Stimulated activated CD4-positive, alpha-beta T cell treated with anti-CD3 and anti-CD28 coated beads, Interleukin-4, amount 100 ng/mL, for 24 hours (primary cell): ENCODE results near the gene SLC22A3.
"Not testable (repeated sequence)": the region's sequence is repeated elsewhere in the genome, so short reads cannot be mapped to it uniquely, and the experiment has no call there.

Source experiments
- DNase-seq: peaks from one replicate; pipeline ENCODE4 v3.0.0-alpha.2; 2020

SLC22A3 gene, protein sequence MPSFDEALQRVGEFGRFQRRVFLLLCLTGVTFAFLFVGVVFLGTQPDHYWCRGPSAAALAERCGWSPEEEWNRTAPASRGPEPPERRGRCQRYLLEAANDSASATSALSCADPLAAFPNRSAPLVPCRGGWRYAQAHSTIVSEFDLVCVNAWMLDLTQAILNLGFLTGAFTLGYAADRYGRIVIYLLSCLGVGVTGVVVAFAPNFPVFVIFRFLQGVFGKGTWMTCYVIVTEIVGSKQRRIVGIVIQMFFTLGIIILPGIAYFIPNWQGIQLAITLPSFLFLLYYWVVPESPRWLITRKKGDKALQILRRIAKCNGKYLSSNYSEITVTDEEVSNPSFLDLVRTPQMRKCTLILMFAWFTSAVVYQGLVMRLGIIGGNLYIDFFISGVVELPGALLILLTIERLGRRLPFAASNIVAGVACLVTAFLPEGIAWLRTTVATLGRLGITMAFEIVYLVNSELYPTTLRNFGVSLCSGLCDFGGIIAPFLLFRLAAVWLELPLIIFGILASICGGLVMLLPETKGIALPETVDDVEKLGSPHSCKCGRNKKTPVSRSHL

DNA sequence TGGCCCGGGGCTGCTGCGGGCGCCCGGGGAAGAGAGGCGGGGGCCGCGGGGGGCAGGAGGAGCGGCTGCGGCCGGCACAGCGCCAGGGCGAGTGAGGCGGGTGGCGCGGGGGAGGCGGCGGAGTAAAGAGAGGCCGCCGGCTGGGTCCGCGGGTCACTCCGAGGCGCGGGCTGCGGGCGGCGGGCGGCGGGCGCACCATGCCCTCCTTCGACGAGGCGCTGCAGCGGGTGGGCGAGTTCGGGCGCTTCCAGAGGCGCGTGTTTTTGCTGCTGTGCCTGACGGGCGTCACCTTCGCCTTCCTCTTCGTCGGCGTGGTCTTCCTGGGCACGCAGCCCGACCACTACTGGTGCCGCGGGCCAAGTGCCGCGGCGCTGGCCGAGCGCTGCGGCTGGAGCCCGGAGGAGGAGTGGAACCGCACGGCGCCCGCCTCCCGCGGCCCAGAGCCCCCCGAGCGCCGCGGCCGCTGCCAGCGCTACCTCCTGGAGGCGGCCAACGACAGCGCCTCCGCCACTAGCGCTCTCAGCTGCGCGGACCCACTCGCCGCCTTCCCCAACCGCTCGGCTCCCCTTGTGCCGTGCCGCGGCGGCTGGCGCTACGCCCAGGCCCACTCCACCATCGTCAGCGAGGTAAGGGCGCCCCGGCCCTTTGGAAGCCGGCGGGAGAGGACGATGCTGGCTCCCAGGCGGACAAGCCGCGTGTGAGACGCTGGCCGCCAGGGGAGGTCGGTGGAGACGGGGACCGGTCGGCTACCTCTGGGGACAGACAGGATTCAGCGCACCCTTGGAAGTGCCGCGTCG, at the start of gene SLC22A3:
Gene SLC22A3 (plus strand): TSS at position 156 of the 797 bp plus-strand sequence. CDS start 42 bp downstream, at position 198.
- no peak for DNase-seq

DNA sequence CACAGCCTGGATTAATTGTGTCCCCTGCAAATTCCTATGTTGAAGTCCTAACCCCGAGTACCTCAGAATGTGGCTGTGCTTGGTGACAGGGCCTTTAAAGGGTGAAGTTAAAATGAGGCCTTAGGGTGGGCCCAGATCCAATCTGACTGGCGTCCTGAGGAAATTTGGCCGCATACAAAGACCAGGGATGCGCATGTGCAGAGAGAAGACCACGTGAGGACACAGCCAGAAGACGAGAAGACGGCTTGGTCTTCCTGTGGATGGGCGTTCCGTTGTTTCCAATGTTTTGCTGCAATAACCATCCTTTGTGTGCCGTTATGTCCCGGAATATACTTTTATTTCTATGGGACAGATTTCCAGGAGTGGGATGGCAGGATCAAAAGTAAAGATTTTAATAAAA, 48.6 kb upstream of the SLC22A3 start:
- no peak for DNase-seq

DNA sequence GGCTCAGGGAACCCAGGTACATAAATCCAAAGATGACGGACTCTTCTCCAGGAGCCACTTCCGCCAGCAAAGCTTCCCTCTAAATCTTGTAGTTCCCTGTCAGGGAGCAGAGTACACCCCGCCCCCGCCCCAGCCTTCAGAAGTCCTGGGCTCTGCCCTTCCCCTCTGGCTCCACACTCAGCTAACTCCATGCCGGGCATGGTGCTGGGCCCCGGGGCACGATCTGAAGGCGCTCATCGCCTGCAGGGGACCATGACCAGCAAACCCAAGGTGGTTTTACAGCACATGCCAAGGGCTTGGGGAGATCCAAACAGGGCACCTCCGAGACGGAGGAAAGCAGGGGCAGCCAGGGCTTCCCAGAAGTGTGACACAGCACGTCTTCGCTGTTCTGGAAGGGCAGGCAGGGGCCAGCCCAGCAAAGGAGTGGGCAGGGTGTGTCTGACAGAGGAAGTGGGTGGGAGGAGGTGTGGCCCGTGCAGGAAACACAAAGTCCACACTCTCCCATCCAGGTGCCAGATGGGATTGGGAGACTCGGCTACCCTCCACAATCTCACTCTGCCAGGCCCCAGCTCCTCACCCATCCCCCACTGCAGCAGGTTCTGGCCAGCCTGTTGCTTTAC, 48.0 kb upstream of the SLC22A3 start:
- no peak for DNase-seq

DNA sequence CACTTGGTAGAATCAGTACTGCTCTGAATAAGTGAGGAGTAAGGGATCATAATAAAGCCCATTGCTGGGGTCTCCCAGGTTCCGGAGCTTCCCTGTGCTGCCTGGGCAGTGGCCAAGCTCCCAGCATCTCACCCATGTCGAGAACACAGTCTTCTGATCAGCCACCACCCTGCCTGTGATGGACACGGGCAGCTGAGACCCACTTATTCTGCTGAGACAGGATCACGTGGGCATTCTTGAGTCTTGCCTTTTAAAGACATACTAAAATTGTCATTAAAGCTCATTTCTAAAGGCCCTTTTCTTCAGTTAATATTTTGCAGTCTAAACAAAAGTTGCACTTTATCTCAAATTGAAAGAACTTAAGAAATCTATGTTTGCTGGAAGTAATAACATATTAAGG, 46.8 kb upstream of the SLC22A3 start:
- no peak for DNase-seq

DNA sequence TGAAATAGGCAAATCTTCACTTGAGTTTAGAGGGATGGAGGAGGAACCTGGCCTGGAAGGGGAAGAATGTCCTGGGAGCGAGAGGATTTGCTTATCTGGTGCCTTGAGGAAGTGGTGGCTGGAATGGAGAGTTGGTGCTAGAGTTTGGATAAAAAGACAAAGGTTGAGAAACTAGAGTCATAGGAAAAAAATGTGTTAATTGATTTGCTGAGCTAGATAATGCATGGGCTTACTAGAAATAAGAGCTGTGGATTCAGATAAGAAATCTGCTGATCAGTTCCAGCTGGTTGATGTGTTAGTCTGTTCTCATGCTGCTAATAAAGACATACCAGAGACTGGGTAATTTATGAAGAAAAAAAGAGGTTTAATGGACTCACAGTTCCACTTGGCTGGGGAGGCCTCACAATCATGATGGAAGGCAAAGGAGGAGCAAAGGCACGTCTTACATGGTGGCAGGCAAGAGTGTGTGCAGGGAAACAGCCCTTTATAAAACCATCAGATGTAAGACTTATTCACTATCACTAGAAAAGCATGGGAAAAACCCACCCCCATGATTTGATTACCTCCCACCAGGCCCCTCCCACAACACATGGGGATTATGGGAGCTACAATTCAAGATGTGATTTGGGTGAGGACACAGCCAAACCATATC, 45.6 kb upstream of the SLC22A3 start:
- DNase-seq = not testable (repeated sequence)

DNA sequence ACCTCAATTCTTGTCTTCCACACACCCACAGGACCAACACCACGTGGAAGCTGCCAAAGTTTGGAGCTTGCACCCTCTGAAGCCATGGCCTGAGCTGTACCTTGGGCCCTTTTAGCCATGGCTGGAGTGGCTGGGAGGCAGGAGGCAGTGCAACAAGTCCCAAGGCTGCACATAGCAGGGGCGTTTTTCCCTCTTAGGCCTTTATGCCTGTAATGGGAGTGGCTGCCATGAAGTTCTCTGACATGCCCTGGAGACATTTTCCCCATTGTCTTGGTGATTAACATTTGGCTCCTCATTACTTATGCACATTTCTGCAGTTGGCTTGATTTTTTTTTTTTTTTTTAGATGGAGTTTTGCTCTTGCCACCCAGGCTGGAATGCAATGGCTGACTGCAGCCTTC, 44.4 kb upstream of the SLC22A3 start:
- DNase-seq = no peak

DNA sequence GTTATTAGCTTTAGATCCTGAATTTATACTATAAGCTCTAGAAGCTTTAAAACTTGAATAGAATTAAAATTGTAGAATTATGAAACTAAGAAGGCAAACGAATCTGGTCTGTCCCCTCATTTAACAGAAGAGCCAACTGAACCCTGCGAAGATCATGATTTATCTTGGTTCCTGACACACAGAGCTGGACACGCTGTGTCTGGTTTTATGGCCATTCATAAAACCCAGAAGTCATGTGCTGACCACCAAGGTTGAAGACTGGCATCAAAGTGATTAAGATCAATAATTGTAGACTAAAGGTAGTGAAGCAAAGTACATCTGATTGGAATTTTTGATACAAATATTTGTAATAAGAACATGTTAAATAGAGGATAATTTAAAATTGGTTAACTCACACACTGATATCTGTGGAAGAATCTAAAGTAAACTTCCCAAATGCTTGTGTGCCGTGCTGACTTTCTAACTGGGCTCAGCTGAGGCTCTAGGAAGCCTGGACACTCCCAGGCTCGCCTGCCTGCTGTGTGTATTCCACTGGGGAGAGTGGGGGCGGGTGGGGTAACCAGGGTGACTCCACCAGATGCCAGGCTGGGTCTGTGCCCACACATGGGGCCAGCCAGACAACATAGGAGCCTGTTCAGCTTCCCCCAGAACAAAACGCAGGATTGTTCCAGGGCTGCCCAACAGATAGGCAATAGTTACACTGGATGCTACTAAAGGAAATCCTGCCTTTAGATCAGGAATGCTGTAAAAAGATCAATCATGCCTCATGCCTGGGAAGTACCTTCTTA, 42.1 kb upstream of the SLC22A3 start:
- no peak for DNase-seq

DNA sequence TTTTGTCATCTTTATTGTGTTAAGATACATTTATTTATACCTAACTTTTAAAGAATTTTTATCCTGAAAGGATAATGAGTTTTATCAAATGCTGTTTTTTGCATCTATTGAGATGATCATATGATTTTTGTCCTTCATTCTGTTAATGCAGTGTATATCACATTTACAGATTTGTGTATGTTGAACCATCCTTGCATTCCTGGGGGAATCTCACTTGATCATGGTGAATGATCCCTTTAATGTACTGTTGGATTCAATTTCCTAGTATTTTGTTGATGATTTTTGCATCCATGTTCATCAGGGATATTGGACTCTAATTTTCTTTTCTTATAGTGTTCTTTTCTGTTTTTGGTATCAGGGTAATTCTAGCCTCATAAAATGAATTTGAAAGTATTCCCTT, 38.5 kb upstream of the SLC22A3 start:
- DNase-seq = no peak

DNA sequence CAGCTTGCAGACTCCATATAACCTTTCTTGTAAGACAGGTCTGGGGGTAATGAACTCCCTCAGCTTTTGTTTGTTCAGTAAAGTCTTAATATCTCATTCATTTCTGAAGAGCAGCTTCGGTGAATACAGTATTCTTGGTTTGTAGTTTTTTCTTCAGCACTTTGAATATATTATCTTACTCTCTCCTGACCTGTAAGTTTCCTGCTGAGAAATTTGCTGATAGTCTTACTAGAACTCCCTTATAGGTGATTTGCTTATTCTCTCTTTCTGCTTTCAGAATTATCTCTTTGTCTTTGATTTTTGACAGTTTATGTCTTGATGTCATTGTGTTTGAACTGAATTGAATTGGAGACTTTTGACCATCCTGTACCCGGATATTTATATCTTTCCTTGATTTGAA, 35.3 kb upstream of the SLC22A3 start:
- DNase-seq = no peak

DNA sequence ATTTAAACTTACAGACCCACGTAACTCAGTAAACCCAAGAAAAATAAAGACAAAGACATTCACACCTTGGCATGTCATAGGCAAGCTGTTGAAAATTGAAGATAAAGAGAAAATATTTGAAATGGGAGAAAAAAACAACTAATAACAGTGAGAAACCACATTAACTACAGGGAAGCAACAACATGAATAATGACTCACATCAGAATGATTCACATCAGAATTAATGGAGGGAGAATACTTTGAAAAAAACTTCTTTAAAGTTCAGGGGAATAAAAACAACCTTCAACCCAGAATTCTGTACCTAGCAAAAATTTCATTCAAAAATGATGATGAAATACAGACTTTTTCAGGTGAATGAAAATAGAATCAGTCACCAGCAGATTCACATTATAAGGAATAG, 32.9 kb upstream of the SLC22A3 start:
- DNase-seq = no peak

DNA sequence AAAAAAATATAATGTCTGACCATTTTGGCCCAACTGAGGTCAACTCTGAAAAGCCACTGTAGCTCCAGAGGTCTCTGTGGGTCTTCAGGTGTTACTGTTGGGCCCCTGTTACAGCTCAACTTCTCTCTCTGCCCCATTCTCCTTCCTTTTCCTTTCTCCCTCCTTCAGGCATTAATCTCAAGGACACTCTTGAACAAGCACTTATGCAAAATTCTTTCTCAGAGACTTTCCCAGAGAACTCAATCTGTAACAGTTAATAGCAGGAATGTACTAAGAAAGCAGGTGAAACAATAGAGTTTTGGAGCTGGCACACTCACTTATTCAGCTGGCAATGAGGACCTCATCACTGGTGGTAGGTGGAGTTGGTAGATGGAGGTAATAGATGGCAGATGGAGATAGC, 31.9 kb upstream of the SLC22A3 start:
- DNase-seq = no peak

DNA sequence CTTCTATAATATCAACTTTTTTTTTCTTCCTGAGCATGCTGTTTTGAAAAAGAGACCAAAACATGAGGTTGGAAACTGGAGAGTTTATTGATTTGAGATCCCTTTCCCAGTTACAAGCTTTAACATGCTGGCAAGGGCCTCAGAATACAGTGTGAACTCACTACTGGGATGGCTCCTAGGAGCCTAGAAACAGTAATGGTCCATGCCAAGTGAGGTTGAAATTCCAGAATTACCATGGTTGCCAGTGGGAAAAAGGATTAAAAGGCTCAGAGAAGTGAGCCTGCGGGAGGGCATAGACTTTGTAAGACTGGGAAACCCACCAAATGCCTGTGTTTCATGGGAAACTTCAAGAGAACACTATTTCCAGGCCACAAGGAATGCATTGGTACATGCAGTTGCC, 28.9 kb upstream of the SLC22A3 start:
- no peak for DNase-seq

DNA sequence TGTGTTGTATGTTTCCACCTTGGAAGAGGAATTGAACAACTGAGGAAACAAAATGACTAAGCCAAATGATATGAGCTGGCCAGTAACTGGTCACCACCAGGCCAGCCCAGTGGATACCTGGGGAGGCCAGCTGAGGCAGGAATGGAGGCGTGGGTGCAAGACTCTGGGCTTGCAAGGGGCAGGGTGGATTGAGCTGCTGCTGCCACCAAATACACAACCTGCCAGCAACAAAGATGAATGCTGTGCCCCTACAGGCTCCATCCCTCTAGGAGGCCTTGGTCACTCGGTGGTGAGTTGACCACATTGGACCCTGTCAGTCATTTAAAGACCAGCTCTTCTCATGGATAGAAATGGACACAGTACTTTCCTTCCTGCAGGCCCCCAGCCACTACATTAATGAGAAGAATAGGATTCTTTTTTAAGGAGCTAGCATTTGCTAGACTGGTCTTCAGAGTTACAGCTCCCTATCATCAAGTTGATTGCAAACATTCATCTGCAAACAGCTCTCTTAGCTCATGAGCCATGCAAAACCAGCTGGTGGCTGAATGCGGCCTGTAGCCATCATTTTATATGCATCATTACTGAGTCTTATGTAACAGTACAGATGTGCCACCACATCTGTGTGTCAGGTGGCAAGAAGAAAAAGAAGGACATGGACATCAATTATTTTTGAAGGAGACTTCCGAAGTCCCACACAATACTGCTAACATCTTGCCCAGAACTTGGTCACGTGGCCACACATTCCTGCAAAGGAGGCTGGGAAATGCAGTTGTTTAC, 26.3 kb upstream of the SLC22A3 start:
- DNase-seq = no peak

DNA sequence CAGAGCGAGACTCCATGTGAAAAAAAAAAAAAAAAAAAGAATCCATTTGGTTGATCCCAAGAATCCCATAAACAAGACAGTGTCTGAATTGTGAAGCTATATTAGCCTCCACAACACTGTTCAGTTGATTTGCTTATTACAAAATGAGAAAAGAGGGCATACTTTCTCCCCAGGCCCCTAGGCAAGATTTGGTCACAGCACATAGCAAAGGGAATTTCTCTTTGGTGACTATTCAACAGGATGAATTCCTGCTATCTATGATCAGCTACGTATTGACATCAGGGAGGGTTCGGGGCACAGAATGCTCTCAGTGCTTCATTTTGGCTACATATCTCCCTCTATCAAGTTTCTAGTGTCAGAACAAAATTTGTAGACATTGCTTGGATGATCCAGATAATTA, 20.2 kb upstream of the SLC22A3 start:
- DNase-seq = no peak

DNA sequence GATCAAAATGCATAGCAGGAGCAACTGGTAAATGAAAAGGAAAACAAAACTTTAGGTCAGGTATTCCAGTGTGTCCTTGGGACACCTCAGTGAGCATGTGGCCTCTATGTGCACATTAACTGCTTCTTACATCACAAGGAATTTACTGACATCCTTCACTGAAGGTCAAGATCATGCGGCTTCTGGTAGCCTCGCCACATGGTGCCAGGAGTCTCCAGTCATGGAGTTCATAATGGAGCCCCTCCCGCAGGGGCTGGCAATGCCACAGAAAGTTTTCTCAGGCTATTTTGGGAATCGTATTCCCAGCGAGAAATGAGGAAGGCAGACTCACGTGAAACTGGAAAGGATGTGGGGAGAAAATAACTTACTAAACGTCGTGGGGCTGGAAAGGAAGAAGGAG, 19.7 kb upstream of the SLC22A3 start:
- no peak for DNase-seq

DNA sequence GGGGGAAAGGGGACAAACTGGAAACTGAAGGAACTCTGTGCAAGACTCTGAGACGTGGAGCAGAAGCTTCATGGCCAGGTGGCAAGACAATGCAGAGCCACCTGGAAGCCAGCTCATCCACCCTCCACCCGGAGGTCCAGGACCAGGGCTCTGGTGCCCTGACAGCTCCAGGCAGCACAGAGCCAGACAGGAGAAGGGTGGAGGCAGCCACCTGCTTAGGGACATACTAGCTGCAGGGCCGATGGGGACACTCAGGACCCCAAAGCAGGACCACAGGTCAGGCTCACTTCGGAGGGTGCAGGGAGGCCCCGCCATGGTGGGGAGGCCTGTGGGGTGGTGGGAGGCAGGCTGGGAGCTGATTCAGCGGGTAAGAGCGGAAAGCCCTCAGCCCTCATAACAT, 19.0 kb upstream of the SLC22A3 start:
- DNase-seq = no peak

DNA sequence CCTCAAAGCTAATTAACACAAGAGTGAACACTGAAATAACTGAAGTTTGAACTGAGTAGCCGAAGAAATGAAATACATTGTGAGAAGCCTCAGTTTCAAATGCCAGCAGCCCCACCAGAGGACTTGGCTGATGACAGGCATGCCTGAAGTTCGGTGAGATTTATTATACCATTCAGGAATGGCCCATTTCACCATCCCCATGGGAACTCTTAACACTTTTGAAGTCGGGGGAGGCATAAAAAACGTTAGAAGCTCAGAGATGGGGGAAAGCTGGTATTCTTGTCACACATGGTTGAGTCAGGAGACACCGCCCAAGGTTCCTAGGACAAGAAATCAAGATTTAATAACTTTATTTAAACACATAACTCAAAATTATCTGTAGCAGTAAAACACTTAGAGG, 17.6 kb upstream of the SLC22A3 start:
- no peak for DNase-seq

DNA sequence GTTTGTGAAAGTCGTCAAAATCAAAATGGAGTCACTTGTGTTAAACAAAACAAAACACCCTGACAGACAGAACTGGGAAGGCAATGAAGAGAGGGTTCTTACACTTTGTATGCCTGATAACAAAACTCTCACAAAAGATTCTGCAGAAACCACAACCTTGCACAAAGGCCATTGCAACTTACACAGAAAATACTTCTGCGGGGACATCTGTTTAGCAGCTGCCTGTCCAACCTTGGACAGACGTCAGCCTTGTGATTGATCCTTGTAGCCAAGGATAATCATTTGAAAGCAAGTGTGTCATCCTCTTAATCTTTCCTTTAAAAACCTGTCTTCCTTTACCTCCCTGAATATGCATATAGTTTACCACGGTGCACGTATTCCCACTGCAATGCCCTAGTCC, 17.0 kb upstream of the SLC22A3 start:
- DNase-seq = no peak

DNA sequence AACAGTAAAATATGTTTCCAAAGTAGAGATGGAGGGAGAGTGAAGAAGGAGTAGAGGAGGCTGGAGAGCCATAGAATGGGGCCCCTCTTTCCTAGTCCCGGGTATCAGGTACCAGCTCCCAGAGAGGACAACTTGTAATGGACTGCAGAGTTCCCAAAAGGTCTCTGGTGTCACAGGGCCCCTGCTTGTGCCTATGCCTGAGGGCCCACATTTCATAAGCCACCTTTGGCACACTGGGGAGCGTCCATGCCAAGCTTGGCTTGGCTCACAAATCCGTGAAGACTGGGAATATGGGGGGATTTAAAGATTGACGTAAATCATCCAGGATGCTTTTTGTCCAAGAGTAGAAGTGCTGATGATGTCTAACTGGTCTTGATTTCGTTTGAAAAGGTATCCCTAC, 16.4 kb upstream of the SLC22A3 start:
- DNase-seq = no peak

DNA sequence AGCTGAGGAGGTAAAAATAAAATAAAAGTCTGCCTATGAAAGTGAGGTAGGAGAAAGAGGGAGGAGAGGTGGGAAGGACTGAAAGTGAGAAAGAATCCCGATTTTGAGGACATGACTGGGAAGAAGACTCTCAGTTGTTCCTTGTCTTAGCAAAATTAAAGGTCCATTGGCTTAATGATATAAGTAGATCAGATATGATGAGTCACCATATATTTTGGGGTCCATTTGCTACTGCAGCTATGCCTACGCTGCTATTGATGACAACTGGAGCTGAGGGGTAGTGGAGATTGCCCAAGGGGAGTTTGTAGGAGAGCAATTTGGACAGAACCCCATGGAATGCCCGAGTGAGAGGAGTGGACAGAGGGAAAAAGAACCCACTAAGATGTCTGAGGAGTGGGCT, 15.1 kb upstream of the SLC22A3 start:
- no peak for DNase-seq

DNA sequence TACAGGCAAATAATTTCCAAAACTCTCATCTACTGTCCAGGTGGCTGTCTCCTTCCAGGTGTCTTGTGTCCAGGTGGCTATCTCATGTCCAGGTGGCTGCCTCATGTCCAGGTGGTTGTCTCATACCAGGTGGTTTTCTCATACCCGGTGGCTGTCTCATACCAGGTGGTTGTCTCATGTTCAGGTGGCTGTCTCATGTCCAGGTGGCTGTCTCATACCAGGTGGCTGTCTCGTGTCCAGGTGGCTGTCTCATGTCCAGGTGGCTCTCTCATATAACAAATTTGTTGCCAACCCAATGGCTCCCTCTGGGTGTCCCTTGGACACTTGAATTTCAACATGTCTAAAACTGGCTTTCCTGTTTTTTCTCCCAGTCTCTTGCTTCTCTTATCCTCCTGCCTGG, 14.3 kb upstream of the SLC22A3 start:
- no peak for DNase-seq
